RPMI8226 (cell line): ENCODE measurements around the gene CBLN2.
A peak's percentile ranks its signal among the peaks of the same experiment; 100 is the strongest.

Experiments used
- DNase-seq: peaks from one replicate; pipeline ENCODE4 v3.0.0-alpha.2; 2015

Gene CBLN2

DNA sequence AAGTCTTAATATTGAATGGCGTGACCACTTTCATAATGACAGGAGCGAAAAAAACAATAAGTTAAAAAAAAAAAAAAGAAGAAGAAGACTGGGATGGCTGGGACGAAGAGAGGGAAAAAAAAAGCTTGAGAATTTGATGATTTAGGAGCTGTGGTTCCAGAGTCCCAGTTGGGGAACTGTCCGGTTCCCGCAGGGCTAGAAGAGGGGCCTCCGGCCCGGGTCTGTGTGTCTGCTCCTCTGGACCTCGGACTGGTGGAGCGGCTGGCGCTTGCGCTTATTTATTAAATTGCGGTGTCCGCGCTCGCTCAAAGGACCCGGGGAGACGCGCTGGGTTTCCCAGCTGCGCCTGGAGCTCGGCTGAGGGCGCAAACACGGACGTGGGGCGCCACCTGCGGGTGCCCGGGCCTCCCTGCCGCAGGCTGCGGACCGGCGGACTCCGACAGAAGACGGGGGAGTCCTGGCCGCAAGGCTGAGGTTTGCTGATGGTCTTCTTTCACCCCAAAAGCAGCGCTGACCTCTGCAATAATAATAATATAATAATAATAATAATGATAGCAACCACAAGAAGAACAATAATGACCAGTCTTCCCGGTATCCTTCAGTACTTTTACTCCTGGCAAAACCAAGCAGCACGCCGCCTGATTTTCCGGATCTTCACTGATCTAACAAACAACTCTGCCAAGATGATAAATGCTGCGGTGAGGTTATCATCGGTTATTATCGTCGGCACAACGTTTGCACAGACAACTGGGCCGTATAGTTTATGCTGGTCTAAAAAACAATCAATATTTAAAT lies at the start of gene CBLN2:
Gene CBLN2, minus strand, starts transcription at position 251 of the 795 bp plus-strand sequence. CDS start 2,182 bp downstream, outside the sequence.
- peak; percentile 82 for DNase-seq

DNA sequence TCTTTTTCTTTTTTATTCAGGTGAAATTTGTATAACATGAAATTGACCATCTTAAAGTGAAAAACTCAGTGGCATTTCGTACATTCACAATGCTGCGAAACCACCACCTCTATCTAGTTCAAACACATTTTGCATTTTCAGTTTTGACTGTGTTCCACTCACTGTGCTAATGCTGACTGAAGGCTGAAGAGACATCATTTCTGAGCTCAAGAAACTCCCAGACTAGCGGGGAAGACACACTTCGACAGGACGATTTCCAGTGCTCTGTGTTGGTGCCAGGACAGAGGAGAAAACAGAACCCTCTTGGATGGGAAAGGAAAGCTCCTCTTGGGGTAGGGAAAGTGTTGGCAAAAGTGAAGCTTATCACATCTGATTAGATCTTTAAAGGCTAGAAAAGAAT lies 44.2 kb upstream of the CBLN2 start:
- no peak for DNase-seq

- no peak for DNase-seq
Measured at GRCh38 chr18:72584787-72585186, 40.6 kb upstream of the CBLN2 start.

DNA sequence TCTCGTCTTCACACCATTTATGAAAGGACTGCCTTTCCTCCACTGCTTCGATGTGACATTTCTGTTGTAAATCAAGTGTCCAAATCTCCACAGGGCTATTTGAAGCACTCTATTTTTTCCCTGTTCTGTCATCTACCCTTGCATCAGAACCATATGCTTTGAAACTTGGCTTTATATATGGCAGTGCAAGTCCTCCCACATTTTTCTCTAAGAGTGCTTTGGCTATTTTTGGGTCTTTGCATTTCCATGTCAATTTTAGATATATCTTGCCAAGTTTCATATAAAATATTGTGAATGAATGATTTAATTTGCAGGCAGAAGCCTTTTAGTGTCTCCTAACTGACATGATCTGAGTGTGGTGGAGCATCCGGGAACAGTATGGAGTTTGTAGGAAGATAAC lies 37.8 kb upstream of the CBLN2 start:
- no peak for DNase-seq

DNA sequence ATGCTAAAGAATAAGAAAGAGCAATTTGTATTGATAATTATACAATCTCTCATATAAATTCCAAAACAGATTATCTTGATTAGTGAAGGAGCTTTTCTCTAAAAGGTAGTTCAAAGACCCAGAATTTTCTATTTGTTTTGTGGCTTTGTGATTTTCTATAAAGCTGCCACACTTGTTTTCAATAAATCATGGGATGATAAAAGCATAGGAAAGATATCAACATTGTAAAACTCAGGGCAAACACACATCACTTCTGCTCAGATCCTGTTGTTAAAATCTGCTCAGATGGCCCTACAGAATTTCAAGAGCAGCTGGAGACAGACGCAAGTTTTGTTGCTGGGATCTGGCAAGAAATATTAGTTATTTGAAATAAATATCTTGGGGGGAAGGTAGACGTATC lies 28.8 kb upstream of the CBLN2 start:
- DNase-seq = no peak

- DNase-seq = no peak
Measured at GRCh38 chr18:72566290-72566689, 22.1 kb upstream of the CBLN2 start.

DNA sequence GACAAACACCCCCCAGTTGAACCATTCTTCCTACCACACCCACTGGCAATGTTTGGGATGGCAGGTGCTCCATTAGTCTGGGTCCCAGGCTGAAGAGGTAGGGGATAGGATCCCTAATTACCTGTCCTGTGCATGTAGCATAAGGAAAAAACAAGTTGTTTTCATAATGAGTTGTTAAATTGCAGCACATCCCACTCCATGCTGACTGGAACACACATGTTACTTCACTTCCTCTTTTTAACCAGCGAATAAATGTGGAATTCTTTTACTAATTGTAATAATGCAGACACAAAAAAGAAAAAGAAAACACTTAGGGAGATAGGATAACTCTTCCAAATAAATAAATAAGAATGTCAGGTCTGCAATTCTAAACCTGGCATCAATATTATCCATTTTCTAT lies 11.8 kb upstream of the CBLN2 start:
- no peak for DNase-seq

DNA sequence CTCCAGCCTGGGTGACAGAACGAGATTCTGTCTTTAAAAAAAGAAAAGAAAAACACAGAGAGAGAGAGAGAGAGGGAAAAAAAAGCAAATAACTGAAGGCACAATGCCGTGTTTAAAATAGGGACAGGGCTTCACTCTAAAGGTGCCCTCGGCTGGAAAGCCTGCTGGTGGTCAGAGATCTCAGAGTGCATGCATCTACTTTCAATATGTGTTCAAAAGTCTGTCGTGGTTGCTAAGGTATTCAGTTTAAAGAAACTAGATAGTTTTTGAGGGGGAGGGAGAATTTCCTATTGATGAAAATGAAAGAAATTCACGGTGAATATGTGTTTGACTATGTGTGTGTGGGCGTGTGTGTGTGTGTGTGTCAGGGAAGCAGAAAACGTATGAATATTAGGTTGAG lies 11.0 kb upstream of the CBLN2 start:
- no peak for DNase-seq

DNA sequence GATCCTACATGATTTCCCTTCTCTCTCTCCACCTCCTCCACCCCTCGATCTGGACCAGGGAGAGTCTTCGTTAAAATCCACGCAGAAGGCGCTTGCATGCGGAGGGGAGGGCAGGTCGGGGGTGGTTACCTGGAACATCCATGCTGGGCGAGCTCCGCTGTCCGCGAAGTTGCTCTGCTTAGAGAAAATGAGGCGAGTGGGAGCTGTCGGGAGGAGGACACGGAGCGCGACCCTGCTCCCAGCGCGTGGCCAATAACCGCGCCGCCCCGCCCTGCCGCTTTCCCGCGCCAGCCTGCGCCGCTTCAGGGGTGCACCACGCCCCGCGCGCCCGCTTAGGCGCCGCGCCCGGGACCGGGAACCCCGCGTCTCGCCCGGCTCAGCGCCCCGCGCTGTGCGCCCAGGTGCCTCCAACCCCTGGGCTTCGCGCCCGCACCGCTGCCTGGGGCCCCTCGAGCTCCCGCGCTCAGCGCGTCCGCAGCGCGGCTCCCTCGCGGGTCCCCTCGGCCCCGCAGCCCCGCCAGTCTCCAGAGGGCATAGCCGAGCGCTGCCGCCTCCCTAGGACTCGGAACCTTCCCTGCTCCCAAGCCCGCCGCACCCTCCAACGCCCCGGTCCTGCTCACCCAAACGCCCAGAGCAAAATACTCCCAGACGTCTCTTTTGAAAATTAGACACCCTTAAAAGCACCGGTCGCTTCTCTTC lies 636 bp downstream of the CBLN2 start:
- DNase-seq = no peak

- DNase-seq = no peak
Measured at GRCh38 chr18:72542984-72543356, 1.2 kb downstream of the CBLN2 start.

DNA sequence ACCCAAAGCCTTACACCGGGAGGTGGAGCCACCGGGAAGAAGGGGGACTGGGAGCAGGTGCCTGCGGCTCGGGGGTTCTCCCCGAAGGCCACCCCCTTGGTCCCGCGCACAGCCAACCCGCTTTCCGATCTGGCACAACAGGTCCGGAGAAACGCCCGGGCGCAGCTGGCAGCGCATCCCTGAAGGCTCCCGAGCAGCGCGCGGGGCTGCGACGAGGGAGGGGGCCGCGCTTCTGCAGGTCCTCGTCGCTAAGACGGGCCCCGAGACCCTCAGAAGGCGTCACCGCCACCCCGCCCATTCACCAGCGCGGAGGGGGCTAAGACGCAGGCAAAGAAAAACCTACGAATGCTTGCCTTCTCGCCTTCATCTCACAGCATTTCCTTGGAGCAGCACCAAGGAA lies 1.8 kb downstream of the CBLN2 start:
- DNase-seq = no peak

GRCh38 chr18:72541871-72542332 lies 2.2 kb downstream of the CBLN2 start:
- no peak for DNase-seq

DNA sequence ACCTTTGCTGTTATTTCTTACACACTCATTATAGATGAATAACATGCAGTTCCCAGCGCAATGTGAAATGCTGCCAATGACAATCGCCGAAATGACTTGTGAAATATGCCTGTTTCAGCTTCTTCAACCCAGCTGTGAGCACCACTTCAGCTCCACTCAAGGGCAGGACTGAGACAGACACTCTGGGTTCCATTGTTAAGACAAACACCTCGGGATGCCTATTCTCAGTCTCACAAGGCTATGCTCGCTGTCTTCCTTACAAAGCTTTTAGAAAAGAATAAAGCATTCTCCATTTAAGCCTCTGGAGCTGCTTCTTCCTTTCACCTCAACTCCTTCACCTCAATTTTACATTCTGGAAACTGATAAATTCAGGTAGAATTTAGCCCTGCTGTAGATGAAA lies 4.2 kb downstream of the CBLN2 start:
- DNase-seq = no peak

DNA sequence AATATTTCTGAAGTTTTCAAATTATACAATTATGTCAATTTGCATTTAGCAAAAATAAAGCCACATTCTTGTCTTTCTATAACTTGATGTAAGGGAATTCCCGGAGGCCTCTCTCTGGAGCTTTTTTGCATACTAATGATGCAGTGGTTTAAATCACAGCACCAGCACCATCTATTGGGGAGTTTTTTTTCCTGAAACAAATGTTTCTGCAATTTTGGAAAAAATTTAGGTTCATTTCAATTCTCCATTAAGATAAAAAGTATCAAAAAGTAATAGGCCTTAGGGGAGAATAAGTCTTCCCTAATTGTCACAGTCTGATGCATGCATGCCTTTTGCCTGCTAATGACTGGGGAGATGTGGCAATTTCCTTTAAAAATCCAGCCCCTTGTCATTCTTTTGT lies 13.5 kb downstream of the CBLN2 start:
- DNase-seq = no peak

GRCh38 chr18:72504866-72505265 lies 39.3 kb downstream of the CBLN2 start:
- no peak for DNase-seq

- no peak for DNase-seq
Measured at GRCh38 chr18:72502671-72503431, 41.3 kb downstream of the CBLN2 start.

DNA sequence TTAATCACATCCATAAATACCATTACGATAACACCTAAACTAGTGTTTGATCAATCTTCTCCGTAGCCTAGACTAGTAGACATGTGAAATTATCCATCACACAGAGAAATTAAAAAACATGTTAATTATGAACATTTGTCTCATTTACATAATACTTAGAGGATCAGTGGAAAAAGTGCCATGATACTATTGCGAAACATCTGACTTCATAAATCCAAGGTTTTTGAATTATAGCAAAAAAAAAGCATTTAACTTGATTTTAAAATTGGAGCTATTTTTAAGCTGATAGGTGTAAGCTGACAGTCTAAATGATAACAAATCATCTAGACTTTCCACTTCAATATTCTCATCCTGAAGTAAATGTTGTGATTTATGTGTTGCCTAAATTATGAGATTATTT lies 51.6 kb downstream of the CBLN2 start:
- DNase-seq = no peak
